Measurements from ENCODE around the gene CCDC107. TPM values are rescaled to one million over a fixed set of nuclear protein-coding genes. Genes with fewer than 3 reads are reported as not detected.
A peak's percentile ranks its signal among the peaks of the same experiment; 100 is the strongest.

CCDC107 gene
- total and polyA plus RNA-seq, 2 of the 13 experiments (the other 11 are each of a cell fraction or from before 2014, with no cell fraction given): 7.1 to 15.2 TPM

- TF ChIP-seq ETV5 (CRISPR knock-in tag; IDR thresholded peaks at IDR 0.05; ENCODE audit: borderline replicate concordance) (peak; percentile 88), ZKSCAN1 (IDR thresholded peaks at IDR 0.05; ENCODE audit: low read length) (peak; percentile 9; the same call in 1 of the 2 replicates), PREB (CRISPR knock-in tag; IDR thresholded peaks at IDR 0.05) (peak; percentile 85; the same call in 1 of the 2 replicates), NBN (conservative IDR thresholded peaks at IDR 0.05) (no peak), HNRNPUL1 (IDR thresholded peaks at IDR 0.05; ENCODE audit: low read depth, low read length) (no peak), HOMEZ (CRISPR knock-in tag; IDR thresholded peaks at IDR 0.05; ENCODE audit: low read depth) (0 out of 2 replicates have a peak, but pooled peaks have one; percentile 37), ESRRA (CRISPR knock-in tag; IDR thresholded peaks at IDR 0.05; ENCODE audit: low read depth) (peak; percentile 87), STAG1 (CRISPR knock-in tag; IDR thresholded peaks at IDR 0.05) (peak; percentile 9; the same call in 1 of the 2 replicates), ZNF143 (CRISPR knock-in tag; IDR thresholded peaks at IDR 0.05) (peak; percentile 72; the same call in 1 of the 2 replicates), U2AF2 (IDR thresholded peaks at IDR 0.05; ENCODE audit: low read depth, low read length) (no peak), ZNF503 (CRISPR knock-in tag; IDR thresholded peaks at IDR 0.05) (peak; percentile 85), GABPA (IDR thresholded peaks at IDR 0.05; ENCODE audit: low read depth, low read length) (no peak), GABPA (CRISPR knock-in tag; IDR thresholded peaks at IDR 0.05; ENCODE audit: low read depth) (peak; percentile 78), RXRA (CRISPR knock-in tag; IDR thresholded peaks at IDR 0.05) (peak; percentile 70), ZNF580 (CRISPR knock-in tag; IDR thresholded peaks at IDR 0.05; ENCODE audit: borderline replicate concordance, low read depth) (peak; percentile 97; the same call in 1 of the 2 replicates), CSRNP1 (CRISPR knock-in tag; IDR thresholded peaks at IDR 0.05) (peak; percentile 96), HMGXB4 (CRISPR knock-in tag; IDR thresholded peaks at IDR 0.05; ENCODE audit: borderline replicate concordance in 1 of 2, low read depth in 1 of 2) (peak; percentile 85 to 99), ZBTB1 (CRISPR knock-in tag; IDR thresholded peaks at IDR 0.05; ENCODE audit: borderline replicate concordance) (peak; percentile 73), EZH2 (conservative IDR thresholded peaks at IDR 0.05; ENCODE audit: low read depth, low read length) (no peak), E2F2 (CRISPR knock-in tag; IDR thresholded peaks at IDR 0.05; ENCODE audit: borderline replicate concordance) (peak; percentile 99; the same call in 1 of the 2 replicates)
Observed at GRCh38 chr9:35657546-35658136, 451 bp upstream of the CCDC107 start, which contains the start of gene RMRP (continued).
